IPS-18a (cell line): ENCODE data around the gene ERICH6B.

Source experiments
- H3K27ac ChIP-seq: one replicate; pipeline ENCODE4 v1.5.1; 2013; ENCODE audit warnings: low read length
- H3K27me3 ChIP-seq: one replicate; pipeline ENCODE4 v1.6.1; 2013; ENCODE audit warnings: mild to moderate bottlenecking, low read length; ENCODE audit not compliant: control insufficient read depth, insufficient read depth
- H3K36me3 ChIP-seq: one replicate; pipeline ENCODE4 v1.6.1; 2013; ENCODE audit warnings: low read depth, low read length; ENCODE audit not compliant: control insufficient read depth
- H3K4me1 ChIP-seq: one replicate; pipeline ENCODE4 v1.6.1; 2013; ENCODE audit warnings: low read depth, low read length; ENCODE audit not compliant: control insufficient read depth
- H3K4me3 ChIP-seq: one replicate; pipeline ENCODE4 v1.5.1; 2013; ENCODE audit warnings: low read length
- H3K9ac ChIP-seq: one replicate; pipeline ENCODE4 v1.6.1; 2013; ENCODE audit warnings: mild to moderate bottlenecking, low read length, moderate library complexity
- H3K9me3 ChIP-seq: one replicate; pipeline ENCODE4 v1.6.1; 2013; ENCODE audit warnings: low read depth, low read length; ENCODE audit not compliant: control insufficient read depth

Gene ERICH6B

DNA sequence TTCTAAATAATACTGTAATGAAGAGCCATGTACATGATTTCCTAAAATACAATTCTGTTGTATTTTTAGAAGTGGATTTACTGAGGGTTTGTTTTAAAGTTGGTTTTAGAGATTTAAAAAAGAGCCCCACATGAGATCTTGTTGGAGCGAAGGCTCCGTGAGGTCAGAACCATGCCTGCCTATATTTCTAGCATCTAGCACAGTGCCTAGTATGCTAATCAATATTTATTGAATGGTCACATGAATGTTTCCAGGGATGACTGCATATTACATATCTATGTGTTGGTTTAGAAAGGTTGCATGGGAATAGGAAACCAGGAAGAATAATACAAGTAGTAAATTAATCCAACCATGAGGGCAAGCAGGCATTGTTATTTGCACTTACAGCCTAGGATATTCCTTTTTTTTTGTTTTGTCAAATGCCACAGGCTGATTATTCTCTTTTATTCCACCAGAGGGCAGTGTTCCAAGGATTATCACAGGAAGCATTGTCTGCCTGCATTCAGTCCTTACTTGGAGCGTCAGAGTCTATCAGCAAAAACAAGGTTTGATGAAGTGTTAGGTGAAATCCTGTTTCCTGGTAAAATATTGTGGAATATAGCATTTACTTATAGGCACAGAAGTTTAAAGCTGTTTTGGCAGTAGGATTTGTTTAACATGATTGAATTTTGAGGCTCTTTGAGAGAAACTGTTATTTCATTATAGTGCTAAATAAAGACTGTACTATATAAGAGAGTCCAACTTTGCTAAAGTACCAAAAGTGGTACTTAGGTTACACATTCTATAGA lies 104.0 kb downstream of the ERICH6B start:
- H3K4me1 ChIP-seq: no peaks in the 10 kb centered on the region
- H3K4me3 ChIP-seq: no peak overlapping the region
- H3K9ac ChIP-seq: no peak overlapping the region
- no peaks in the 10 kb centered on the region for H3K9me3 ChIP-seq
- peaks cover 45% of the 10 kb centered on the region for H3K36me3 ChIP-seq
- H3K27me3 ChIP-seq: no peaks in the 10 kb centered on the region
- H3K27ac ChIP-seq: no peak overlapping the region

DNA sequence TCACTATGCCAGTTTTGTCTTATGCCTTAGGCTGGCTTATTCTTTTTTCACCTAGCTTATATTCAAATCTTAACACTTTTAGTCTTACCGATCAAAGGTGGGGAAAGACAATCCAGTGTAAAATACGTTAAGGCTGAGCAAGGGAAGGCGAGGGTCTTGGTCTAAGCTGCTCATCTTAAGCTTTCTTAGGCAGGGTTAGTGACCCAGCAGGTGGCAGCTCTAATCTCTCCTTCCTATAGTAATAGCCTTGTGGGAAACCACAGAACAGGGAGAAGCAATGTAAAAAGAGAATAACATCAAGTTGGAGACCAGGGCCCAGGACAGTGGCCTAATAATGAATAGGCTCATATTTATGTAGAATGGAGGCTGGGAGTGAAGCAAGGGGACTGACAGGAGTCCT lies 104.9 kb downstream of the ERICH6B start:
- no peaks in the 10 kb centered on the region for H3K4me1 ChIP-seq
- H3K27me3 ChIP-seq: no peaks in the 10 kb centered on the region
- no peak overlapping the region for H3K27ac ChIP-seq
- H3K9me3 ChIP-seq: no peaks in the 10 kb centered on the region
- H3K9ac ChIP-seq: no peak overlapping the region
- H3K36me3 ChIP-seq: peaks cover 46% of the 10 kb centered on the region
- no peak overlapping the region for H3K4me3 ChIP-seq

DNA sequence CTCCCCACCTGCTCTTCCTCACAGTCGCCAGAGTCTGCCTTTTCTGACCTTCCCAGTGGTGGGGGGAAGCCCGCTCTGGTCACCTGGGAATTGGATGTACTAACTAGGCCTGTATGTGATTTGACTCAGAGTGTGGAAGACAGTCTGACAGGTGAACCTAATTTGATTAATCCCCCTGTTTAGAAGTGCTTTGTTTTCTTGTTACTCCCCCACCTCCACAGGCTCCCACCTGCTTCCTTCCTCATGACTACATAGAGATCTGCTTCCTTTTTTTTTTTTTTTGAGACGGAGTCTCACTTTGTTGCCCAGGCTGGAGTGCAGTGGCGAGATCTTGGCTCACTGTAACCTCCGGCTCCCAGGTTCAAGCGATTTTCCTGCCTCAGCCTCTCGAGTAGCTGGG lies 106.8 kb downstream of the ERICH6B start:
- Histone ChIP-seq H3K9me3 (no peaks in the 10 kb centered on the region), H3K27ac (no peak overlapping the region), H3K4me1 (no peaks in the 10 kb centered on the region), H3K9ac (no peak overlapping the region), H3K36me3 (peaks cover 53% of the 10 kb centered on the region), H3K27me3 (no peaks in the 10 kb centered on the region), H3K4me3 (no peak overlapping the region)

GRCh38 chr13:45506811-45507210 lies 108.7 kb downstream of the ERICH6B start:
- Histone ChIP-seq H3K4me1 (no peaks in the 10 kb centered on the region), H3K9ac (no peak overlapping the region), H3K27me3 (no peaks in the 10 kb centered on the region), H3K4me3 (no peak overlapping the region), H3K27ac (no peak overlapping the region), H3K36me3 (peaks cover 50% of the 10 kb centered on the region), H3K9me3 (no peaks in the 10 kb centered on the region)

GRCh38 chr13:45503658-45504057 lies 111.9 kb downstream of the ERICH6B start:
- Histone ChIP-seq H3K36me3 (peaks cover 35% of the 10 kb centered on the region), H3K27ac (no peak overlapping the region), H3K9me3 (no peaks in the 10 kb centered on the region), H3K9ac (no peak overlapping the region), H3K27me3 (no peaks in the 10 kb centered on the region), H3K4me3 (no peak overlapping the region), H3K4me1 (no peaks in the 10 kb centered on the region)

DNA sequence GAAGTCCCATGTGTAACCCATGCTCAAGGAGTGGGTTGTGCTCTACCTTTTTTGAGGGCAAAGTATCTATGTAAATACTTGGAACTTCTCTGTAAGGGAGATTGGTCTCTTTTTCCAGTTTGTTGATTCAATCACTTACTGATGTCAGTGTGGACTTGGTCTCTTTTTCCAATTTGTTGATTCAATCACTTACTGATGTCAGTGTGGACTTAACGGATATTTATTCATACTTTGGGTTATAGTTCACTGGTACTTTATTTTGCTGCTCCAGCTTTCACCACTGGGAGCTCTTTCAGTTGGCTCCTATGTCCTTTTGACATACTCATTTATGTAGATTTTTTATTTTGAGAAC lies 114.4 kb downstream of the ERICH6B start:
- Histone ChIP-seq H3K4me3 (no peak overlapping the region), H3K4me1 (no peaks in the 10 kb centered on the region), H3K36me3 (peaks cover 34% of the 10 kb centered on the region), H3K27me3 (no peaks in the 10 kb centered on the region), H3K9me3 (no peaks in the 10 kb centered on the region), H3K27ac (no peak overlapping the region), H3K9ac (no peak overlapping the region)

GRCh38 chr13:45500492-45501174 lies 114.9 kb downstream of the ERICH6B start:
- no peaks in the 10 kb centered on the region for H3K27me3 ChIP-seq
- H3K9me3 ChIP-seq: no peaks in the 10 kb centered on the region
- peaks cover 33% of the 10 kb centered on the region for H3K36me3 ChIP-seq
- no peak overlapping the region for H3K4me3 ChIP-seq
- H3K9ac ChIP-seq: no peak overlapping the region
- no peak overlapping the region for H3K27ac ChIP-seq
- H3K4me1 ChIP-seq: no peaks in the 10 kb centered on the region

GRCh38 chr13:45496942-45497341 lies 118.6 kb downstream of the ERICH6B start:
- Histone ChIP-seq H3K36me3 (peaks cover 27% of the 10 kb centered on the region), H3K4me1 (no peaks in the 10 kb centered on the region), H3K27ac (no peak overlapping the region), H3K9me3 (no peaks in the 10 kb centered on the region), H3K9ac (no peak overlapping the region), H3K27me3 (no peaks in the 10 kb centered on the region), H3K4me3 (no peak overlapping the region)

- H3K27ac ChIP-seq: no peak overlapping the region
- H3K9ac ChIP-seq: no peak overlapping the region
- H3K27me3 ChIP-seq: no peaks in the 10 kb centered on the region
- no peaks in the 10 kb centered on the region for H3K9me3 ChIP-seq
- no peaks in the 10 kb centered on the region for H3K4me1 ChIP-seq
- peaks cover 34% of the 10 kb centered on the region for H3K36me3 ChIP-seq
- H3K4me3 ChIP-seq: no peak overlapping the region
These were observed 123.0 kb downstream of the ERICH6B start for GRCh38 chr13:45492538-45492937.
